Tongue (tissue), 2 donors: ENCODE results near the gene PHB1. TPM values are rescaled to one million over a fixed set of nuclear protein-coding genes. Genes with fewer than 3 reads are reported as not detected.

Experiments used
- DNase-seq: peaks from one replicate; pipeline ENCODE4 v3.0.0-alpha.2; 2015
- total RNA-seq: library from RNA; depleted of rRNA; stranded (reverse); fragments of >200 nt; gene quantifications from one replicate; pipeline ENCODE4 v1.2.3, GENCODE V29; 2014

PHB1 gene
- 88.1 TPM for total RNA-seq

DNA sequence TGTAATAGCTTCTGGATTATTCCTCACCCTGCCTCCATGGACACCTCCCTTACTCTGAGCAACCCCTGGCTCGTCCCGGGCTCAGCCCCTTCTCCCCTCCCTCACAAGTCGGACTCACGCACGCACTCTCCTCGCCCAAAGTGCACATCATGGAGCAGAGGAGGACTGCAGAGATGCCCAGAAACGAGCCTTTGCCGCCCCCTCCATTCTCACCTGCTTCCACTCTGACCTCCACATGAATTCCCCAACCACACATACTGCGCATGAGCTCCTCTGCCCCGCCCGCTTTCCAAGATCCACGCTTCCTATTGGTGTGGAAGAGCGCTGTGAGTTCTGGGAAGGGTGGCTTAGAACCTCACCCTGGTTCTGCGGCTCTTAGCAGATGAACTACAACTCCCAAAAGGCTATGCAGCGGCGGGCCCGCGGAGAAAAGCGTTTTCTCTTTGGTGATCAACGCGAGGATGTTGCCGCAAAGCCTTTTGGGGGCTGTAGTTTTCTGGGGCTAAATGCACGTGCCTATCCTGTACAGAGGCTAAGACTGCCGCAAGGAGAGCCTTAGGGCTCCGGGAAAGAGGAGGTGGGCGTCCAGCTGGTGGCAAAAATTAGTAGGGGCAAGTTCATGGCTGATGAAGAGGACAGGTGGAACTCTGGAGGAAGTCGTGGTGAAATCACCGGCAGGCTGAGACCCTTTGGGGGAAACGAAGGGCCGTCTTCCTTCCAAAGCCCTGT, at the start of gene PHB1:
PHB1 (minus strand) TSS at position 261 of the 729 bp plus-strand sequence. CDS start 1,618 bp downstream, outside the sequence.
- peak; percentile 99 for DNase-seq

DNA sequence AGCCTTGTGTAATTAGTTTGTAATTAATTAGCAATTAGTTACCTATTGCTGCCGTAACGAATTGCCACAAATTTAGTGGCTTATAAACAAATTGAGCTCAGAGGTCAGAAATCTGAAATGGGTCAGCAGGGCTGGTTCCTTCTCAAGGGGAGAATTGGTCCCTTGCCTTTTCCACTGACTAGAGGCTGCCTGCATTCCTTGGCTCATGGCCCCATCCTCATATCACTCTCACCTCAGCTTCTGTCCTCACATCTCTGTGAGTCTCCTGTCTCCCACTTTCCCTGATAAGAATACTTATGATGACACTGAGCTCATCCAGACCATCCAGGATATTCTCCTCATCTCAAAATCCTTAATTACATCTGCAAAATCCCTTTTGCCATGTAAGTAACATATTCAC, 49.4 kb upstream of the PHB1 start:
- no peak for DNase-seq

DNA sequence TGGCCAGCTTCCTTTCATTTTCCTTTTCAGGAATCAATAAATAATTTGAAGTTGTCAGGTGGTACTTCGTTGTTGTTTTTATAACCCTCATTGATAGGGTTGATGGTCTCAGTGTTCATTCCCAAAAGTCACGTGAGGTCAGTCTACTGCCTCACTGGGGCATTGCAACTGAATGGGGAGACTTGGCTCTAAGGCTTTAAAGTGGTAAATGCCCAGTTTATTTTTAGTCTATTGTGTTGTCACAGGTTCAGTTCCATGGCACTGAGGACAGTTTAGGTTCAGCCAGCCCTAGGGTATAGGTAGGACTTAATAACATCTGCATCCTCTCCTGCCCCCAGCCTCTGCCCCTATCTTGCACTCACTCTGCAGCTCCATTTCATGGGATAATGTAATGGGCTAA, 46.9 kb upstream of the PHB1 start:
- DNase-seq: no peak

DNA sequence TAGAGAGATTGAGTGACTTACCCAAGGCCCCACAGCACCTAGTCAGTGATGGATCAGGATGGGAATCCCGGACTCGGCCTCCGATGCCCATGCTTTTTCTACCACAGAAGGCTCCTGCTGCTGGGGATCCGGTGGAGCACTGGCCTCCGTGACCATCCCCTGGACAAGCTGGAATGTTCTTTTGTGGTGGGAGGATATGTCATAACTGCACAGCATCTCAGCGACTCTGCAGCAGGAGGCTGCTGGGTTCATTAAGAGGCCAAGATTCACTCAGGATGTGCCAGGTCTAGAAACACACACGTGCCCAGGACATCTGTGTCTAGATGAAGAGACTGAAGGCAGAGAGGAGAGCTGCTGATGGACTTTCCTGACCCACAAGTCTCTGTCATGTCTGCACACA, 45.7 kb upstream of the PHB1 start:
- DNase-seq: no peak

DNA sequence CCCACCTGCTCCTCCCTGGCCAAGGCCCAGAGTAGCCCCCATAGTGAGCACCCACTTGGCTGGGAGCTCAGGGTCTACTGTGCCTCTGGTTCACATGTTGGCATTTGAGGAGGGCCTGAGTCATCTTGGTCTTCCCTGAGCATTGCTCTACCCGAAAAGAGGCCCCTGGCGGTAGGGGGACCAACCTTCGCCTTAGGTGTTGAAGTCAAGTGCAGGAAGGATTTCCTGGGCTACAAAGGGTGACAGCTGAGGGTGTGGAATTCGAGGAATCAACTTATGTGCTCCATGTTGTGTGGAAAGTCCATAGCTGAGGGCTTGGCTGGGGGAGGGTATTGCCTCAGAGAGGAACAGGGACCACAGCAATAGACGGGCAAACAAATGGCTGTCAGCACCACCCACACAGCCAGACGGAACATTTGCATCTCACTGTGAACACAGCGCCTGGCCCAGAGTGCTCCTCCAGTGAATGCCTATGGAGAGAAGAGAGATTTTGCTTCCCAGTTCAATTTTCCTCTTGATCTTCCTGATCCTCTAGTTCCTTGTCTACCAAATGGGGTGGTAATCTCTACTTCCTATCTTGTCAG, 44.8 kb upstream of the PHB1 start:
- DNase-seq: no peak

DNA sequence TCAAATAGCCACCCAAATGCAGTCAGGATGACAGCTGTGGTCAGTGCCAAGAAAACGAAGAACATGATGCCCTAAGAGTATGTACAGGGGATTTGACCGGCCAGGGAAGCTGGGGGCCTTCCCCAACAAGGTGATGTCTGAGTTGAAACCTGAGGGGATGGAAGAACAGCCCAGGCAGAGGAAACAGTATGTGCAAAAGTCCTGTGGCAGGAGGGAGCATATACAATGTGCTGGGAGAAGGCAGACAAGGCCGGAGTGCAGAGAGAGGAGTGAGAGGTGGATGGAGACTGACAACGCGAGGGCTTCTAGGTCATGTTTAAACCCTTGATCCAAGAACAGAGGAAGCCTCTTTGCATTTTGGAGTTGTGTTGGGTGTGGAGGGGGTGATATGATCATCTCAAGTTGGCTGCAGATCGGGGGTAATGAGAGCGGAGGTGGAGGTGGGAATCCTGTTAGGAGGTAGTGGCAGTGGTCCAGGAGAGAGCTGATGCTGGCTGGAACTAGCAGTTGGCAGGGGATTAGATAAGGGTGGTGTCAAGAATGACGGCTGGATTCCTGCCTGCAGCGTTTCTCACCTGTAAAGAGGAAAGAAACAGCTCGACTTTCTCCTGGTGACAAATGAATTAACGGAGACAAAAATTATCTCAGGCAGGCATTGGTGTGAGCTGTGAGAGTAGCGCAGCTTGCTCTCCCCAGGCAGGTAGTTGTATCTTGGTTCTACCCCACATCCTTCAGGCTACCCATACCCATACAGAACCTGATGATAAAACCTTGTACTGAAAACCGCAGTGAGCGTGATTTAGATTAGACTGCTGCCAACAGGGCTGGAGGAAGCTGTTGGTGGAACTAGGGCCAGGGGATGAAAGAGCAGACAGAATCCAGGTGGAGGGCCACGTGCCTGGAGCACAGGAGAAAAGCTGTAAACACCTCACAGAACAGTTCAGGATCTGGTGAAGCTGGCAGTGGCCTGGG, 43.2 kb upstream of the PHB1 start:
- no peak for DNase-seq

DNA sequence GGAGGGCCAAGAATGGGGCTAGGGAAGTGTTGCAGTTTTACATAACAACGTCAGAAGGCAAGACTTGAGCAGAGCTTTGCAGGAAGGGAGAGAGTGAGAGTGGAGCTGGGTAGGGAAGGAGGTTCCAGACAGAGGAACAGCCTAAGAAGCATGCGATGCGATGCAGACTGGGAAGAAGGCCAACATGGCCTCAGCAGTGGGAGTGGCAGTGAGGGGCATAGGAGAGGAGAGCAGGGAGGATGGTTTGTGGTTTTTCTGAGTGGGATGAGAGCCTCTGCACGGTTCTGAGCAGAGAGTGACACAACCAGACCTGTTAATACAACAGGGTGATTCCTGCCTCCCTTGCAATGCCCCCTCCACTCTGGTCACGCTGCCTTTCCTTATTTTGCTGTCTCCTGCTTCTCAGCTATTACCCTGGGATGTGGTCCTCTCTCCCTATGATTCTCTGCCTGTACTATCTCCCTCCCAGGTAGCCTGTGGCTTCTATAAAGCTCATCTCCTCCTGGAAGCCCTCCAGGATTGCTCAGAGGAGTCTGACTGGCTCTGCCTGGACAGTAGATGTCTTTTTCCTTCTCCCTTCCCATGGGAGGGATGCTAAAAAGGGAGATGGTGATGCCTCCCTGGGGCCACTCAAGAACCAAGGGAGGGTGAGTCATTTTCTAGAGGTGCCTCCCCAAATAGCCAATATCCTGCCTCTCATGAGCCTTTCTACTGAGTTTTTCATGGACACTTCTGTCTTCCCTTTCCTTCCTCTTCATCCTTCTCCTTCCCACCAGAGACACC, 41.7 kb upstream of the PHB1 start:
- peak; percentile 84 for DNase-seq

DNA sequence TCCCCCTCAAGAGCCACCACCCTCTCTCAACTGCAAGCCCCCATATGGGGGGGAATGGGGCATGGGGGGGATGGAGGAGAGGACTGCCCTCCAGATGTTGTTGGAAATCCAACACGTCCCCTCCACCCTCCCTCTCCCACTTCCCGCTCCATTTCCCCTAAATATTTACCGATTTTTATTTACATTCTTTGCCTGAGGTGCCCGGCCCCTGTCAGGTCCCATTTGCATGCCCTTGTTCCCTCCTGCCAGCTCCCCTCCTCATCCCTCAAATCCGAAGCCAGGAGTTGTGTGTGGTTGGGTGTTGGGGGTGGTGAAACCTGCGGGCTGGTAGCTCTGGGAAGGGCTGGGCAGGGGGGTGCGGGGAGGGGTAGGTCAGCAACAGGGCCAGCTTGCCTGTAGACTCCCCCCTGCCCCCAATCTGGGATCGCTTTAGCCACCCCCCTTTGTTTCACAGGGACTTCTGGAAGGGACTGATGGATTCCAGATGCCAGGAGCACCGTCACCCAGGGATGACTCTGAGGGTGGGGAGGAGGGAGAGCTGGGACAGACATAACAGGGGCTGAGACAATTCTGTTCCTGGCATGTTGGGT, 40.7 kb upstream of the PHB1 start:
- DNase-seq: no peak

DNA sequence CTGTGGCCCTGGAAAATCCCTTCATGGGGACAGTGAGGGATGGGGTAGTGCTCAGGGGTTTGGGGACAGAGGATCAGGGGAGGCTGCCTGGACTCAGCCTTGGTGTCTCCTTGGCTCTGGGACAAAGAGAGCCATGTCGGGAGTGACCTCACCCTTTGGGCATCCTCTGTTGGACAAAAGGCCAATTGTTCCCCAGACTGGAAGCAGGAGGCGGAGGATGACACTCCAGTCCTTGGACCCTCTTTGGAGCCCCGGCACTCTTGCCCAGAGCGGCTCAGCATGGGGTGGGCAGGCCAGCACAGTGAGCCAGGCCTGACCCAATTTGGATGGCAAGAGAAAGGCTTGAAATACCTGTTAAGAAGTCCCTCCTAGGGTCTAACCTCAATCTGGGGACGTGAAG, 39.4 kb upstream of the PHB1 start:
- peak; percentile 56 for DNase-seq

DNA sequence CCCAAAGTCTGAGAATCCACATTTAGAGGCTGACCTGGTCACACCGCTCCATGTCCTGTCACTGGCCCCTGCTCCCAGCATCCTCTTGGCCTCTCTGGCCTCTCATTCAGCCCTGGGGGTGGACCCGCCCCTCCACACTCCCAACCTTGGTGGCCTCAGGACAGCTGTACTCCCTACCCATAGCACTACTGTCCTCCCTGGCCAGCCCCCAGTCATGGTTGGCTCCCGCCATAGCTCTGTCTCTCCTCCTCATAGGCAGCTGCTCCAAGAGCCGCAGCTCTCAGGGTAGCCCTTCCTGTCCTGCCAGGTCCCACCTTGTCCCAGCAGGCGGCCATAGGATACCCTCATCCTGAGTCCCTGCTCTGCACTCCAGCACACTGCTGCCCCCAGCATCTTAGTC, 38.0 kb upstream of the PHB1 start:
- no peak for DNase-seq

DNA sequence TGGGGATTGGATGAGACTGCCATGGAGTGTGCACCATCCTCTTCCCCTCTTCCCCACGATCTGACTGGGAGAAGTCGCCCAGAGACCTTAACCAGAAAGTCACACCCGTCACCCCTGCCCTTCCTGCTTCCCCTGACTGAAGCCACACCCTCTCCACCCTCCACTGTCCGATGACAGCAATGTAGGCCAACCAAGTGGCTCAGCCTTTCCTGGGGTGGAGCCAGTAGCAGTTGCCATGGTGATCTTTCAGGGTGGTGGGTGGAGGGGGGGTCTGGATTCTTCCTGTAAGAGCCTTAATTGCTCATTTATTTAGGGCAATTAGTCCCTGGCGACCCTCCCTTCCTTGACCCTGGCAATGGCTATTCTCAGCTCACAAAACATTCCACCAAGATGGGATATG, 37.5 kb upstream of the PHB1 start:
- DNase-seq: no peak

DNA sequence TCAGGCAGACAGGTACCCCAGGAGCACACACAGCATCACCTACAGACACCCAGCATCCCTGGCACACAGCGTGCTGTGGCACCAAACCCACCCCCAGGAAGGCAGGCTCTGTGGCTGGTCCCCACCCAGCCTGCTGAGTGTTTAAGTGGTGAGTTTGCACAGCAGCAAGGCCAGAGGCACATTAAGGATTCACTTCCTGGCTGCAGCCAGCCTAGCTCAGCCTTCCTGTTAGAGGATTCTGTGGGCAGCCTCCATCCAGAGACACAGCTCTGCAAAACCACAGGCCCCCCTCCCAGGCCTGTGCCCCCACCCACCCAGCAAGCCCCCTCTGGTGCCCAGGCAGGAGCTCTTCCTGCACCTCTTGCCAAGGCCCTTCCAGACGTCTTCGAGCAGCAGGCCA, 36.1 kb upstream of the PHB1 start:
- no peak for DNase-seq

DNA sequence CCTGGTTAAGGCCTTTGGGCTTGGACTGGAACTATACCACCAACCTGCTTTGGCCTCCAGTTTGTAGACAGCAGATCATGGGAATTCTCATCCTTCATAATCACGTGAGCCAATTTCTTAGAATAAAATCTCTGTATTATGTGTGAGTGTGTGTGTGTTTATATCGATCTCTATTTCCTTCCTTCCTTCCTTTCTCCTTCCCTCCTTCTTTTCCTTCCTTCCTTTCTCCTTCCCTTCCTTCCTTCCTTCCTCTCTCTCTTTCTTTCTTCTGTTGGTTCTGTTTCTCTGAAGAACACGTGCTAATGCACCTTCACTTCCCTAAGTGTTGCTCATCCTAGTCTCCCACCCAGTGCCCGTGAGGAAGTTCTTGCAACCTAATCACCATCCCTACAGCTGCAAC, 35.5 kb upstream of the PHB1 start:
- no peak for DNase-seq

DNA sequence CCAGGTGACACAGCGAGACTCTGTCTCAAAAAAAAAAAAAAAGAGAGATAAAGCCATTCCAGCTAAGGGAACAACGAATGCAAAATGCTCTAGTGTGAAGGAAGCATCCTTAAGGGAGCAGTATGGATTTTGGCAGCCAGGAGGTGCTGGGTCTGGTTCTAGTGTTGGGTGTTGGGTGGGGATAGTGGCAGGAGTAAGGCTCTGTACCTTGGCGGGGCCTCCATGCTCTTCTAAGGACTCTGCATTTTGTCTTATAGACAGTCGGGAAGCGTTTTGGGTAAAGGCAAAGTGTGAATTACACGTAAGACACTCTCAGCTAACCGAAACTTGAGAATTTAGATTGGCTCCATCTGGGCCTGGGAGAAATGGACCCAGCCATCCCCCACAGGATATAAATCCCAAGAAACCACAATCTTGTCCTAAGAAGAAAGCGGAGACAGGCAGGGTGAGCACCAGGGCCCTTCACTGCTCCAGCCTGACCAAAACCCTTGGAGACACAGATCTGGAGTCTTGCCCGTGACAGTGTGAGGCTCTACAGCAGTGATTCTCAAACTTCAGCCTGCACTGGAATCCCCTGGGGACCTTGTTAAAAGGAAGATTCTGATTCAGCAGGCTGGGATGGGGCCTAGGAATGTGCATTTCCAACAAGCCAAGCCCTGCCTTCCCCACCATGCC, 33.1 kb upstream of the PHB1 start:
- DNase-seq: no peak

DNA sequence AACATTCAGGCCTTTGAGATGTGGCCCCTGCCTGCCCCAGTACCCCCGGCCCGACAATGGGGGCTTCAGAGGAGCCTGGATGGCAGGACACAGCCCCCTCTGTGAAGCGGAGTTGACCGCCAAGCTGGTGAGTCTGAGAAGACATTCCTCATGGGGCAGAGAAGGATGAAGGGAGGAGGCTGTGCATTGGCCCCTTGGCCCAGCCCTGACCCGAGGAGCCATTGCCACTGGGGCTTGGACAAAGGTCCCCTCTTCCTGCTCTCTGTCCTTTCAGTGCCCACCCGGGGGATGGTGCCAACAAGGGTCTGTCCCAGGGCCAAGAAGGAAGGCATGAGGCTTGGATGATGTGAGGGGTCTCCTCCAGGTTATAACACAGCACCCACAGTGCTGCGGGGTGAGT, 30.9 kb upstream of the PHB1 start:
- no peak for DNase-seq

DNA sequence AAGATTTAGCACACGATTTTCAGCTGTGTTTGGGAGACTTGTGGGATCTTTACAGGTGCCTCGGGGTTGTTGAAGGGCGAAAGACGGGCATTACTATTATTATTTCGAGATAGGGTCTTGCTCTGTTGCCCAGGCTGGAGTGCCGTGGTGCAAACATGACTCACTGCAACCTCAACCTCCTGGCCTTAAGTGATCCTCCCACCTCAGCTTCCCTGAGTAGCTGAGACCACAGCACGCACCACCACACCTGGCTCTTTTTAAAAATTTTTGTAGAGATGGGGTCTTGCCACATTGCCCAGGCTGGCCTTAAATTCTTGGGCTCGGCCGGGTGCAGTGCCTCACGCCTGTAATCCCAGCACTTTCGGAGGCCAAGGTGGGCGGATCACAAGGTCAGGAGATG, 29.7 kb upstream of the PHB1 start:
- no peak for DNase-seq

DNA sequence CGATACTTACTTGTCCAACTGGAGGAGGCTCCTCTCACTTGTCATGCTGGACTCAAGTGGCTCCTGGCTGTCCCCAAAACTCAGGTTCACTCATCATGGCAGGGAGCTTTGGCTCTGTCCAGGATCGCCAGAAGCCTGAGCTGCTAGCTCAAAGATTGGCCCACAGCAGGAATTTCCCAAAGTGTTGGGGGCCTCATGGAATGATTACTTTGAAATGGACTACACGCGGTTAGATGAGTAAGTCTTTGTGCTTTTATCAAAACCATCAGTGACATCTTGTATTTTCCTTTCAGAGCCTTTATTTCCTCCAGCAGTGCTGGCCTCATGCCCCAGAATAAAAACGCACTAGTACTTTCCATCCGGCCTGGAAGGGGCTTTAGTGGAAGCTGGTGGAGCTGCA, 29.2 kb upstream of the PHB1 start:
- no peak for DNase-seq

DNA sequence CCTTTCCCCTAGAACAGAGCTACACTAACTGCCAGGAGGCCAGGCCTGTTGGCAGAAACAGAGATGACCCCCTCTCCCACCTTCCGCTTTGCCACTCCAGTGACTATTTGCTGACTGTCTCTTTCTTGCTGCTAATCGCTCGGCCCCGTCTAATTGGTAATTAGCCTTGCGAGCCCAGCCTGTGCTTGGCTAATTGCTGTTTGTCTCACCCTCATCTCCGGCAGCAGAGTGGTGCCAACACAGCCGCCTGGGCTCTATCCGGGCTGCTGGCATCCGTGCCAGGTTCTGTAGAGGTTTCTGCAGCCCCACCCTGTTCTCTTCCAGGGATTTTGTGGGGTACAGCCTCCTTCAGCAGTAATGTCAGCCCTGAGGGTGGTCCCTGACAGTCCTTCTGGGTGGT, 27.4 kb upstream of the PHB1 start:
- no peak for DNase-seq

DNA sequence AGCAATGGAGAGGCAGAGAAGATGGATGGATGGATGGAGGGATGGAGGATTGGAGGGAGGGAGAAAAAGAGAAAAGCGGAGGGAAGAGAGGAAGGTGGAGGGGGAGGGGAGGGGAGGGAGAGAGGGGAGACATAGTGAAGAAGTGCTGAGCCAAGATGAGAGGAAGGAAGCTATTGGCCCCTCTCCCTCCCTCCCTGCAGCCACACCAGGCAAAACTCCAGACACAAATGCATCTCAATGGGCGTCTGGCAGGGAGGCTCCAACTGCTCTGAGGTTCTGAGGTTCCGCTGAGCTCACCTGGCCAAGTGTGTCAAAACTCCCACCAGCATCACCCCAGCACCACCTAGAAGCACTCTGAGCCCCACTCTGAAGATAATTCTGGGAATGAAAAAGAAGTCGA, 26.9 kb upstream of the PHB1 start:
- peak; percentile 64 for DNase-seq

DNA sequence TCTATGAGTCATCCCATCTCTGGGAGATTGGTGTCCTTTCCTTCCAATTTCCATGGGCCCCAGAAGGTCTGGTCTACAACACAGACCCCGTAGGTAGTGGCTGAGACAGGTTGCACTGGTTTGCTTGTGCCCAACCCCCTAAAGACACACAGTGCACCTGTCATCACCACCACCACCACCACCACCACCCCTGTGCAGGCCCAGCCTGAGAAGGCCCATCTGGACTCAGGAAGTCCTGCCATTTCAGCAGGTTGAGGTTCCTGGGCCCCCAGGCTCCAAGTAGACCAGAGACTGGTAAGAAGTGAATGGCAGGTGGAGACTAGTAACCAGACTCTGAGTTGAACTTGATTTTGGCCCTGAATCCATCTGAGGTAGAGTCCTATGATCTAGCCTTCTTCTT, 25.9 kb upstream of the PHB1 start:
- DNase-seq: no peak
